ENCODE measurements around the gene DPY19L1. TPM values are rescaled to one million over a fixed set of nuclear protein-coding genes. Genes with fewer than 3 reads are reported as not detected.
"Not testable (repeated sequence)": the region's sequence is repeated elsewhere in the genome, so short reads cannot be mapped to it uniquely, and the experiment has no call there.

DPY19L1 gene
- polyA plus RNA-seq, 1 donor: 16.0 TPM

DNA sequence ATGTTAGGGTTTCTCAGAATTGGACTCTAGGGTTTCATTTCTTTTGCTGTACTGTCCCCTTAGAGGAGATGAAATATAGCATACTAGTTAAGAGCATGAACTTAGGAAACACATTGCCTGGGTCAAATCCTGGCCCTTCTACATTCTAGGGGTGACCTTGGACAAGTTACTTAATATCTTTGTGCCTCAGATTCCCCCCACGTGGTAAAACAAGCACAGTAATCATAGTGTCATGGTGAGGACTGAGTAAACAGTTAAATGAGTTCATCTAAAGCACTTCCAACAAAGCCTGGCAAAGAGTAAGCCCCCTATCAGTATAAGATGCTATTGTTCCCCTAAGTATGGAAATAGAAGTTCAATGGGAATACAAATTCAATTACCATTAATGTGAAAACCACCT is 5.1 kb downstream of the DPY19L1 start:
- no peak for DNase-seq

DNA sequence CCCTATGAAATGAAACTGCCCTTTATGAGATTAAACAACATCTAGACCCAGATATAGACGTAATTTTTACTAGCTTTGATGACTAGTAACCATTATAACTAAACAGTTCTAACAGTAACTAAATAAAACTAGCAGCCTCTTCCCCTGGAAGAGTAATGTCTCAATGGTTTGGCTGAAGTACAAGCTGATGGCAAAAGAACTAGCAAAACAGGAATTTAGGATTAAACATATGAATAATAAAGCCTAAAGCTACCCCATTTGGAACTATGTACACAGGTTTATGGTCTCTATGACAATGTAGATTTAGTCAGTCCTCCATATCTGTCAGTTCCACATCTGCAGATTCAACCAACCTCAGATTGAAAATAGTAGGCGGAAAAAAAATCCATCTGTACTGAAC is 6.4 kb downstream of the DPY19L1 start:
- no peak for DNase-seq

DNA sequence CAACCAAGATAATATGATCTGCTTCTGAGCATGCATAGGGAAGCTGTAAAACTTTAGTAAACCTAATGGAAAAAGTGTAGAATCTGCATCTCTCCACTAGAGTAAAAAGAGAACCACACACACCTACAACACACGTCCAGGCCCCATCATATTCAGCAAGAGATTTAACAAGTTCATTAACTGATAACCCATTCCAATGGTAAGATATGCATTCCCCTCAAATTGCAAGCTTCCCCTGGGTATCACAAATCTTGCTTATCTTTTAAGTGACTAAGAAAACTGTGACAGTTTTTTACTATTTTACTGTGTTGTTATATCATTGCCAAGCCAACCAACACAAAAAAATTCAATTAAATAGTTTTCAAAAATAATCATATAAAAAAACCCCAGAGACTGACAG is 8.0 kb downstream of the DPY19L1 start:
- no peak for DNase-seq

DNA sequence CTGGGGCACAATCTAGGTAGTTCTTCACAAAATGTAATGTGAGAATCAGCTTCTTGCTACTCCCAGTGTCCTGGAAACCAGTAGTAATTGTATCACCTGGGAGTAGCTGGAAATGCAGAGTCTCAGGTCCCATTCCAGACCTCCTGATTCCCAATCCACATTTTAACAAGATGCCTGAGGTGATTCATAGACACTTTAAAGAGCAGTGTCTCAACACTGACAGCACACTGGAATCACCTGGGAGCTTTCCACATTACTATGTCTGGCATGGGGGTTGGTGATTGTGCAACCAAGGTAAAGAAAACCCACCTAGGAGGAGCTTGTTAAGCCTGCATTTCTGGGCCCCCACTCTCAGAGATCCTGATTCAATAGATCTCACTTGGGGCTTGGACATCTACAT is 11.1 kb downstream of the DPY19L1 start:
- no peak for DNase-seq

DNA sequence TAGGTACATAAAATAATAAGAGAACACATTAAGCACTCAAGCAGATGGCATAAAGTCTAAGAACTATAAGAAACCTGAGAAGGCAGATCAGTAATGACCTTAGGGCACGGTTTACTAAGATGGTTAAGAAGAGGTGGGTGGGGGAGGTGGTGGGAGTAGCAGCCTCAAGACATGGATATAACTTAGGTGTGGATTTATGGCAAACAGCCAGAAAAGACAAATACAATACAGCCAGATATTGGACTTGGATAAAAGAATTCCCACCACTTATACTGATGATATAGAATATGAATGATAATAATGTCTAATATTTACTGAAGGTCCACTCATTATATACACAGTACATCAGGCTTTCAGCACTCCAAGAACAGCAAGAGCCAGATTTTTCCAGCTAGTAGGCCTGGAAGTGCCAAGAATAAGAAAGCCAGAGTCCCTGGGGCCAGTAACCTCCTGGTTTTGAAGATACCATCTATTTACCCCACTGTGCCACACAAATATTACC is 11.9 kb downstream of the DPY19L1 start:
- no peak for DNase-seq

DNA sequence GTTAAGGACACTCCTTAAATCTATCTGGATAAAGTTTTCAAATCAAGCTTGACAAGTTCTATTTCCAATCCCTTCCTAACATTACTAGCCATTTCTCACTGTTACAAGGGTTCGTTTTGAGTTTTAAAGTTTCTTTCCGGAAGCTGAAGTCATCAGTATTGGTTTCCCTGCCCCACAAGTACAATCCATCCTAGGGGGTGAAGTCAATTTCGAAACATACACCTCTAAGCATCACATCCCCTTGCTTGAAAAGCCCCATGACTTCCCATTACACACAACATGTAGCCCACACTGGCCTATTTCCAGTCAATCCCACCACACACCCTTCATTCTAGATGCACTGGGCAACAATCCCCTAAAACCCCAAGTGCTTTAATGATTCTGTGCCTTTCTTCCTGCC is 13.0 kb downstream of the DPY19L1 start:
- DNase-seq: no peak

DNA sequence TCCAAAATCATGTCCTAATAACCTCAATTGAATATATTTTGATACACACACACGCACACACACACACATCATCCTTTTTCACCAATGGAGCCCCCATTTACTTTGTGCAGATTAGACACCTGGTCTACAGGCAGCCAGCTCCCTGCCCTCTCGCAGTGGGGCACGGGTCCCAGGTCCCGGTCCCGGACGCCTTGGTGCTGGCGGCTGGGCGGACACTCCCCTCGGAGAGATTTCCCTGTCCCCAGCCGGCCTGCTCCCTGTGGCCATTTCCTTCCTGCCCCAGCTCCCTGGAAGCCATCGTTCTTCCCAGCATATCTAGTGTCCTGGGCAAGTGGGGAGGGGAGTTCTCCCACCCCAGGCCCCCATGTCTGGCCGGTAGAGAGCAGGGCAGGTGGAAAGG is 14.6 kb downstream of the DPY19L1 start:
- DNase-seq: no peak

DNA sequence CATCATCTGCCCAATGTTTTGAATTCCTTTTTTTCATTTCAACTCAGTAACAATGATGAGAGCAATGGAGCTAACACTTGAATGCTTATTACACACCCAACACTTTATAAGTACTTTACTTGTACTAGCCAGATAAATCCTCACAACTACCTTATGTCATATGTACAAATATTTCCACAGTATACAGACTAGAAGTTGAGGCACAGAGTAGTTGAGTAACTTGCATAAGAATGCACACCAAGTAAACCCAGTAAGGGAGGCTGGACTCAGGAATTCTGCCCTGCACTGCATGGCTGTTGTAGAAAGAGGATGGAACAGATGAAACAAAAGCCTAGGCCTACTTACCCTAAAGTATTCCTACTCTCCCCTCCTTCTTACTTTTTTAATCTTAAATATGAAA is 15.8 kb downstream of the DPY19L1 start:
- no peak for DNase-seq

DNA sequence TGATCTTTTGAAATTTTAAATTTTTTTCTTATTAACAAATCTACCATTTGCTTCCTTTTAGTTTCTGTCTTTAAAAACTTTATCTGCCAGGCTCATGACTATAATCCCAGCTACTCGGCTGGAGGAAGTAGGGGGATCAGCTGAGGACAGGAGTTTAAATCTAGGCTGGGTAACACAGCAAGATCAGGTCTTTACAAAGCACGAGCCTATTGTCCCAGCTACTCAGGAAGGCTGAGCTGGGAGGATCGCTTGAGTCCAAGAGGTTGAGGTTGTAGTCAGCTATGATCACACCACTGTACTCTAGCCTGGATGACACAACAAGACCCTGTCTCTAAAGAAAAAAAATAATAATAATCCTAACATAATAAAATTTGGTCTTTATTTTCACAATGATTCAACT is 17.5 kb downstream of the DPY19L1 start:
- no peak for DNase-seq

DNA sequence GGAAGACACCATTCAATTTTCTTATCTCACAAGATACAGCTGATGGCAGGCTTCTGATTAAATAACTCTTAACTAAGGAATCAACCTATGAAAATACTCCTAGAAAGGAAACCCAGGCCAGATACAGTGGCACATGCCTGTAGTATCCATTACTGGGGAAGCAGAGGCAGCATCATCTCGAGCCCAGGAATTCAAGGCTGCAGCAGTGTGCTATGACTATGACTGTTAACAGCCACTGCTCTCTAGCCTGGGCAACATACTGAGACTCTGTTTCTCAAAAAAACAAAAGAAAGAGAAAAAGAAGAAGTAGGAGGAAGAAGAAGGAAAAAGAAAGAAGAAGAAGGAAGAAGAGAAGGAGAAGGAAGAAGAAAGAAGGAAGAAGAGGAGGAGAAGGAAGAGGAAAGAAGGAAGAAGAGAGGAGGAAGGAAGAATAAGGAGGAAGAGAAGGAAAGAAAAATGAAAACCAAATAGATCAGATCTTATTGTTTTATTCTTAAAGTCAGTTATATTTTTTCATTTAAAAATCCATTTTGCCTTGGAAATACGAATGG is 18.0 kb downstream of the DPY19L1 start:
- DNase-seq: no peak

DNA sequence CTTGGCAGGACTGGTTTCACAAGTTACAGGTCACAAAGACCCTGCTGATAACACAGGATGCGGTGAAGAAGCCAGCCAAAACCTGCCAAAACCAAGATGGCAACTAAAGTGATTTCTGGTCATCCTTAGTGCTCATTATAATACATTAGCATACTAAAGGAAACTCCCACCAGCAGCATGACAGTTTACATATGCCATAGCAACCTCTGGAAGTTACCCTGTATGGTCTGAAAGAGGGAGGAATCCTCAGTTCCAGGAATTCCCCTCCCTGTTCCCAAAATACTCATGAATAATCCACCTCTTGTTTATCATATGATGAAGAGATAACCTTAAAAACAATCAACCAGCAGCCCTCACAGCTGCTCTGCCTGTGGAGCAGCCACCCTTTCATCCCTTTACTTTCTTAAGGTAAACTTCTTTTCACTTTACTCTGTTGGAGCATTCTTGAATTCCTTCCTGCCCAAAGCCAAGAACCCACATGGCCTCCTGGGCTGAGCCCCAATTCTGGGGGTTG is 21.9 kb downstream of the DPY19L1 start:
- no peak for DNase-seq

DNA sequence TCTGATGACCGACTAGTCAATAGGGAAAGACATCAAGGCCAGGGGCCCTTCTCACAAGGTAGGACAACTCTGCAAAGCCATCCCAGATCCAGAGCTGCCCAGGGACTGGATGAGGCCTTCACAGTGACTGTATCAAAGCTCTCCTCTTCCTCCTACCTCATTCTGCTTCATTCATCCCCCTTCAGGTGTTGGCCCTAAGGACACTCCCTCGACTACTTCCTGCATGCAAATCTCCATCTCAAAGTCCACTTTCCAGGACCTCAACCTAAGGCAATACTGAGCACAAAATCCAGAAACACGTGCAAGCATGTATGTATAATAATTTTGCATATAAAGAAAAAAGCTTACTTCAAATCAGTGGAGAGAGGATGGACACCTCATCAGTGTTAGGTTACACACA is 25.1 kb downstream of the DPY19L1 start:
- no peak for DNase-seq

DNA sequence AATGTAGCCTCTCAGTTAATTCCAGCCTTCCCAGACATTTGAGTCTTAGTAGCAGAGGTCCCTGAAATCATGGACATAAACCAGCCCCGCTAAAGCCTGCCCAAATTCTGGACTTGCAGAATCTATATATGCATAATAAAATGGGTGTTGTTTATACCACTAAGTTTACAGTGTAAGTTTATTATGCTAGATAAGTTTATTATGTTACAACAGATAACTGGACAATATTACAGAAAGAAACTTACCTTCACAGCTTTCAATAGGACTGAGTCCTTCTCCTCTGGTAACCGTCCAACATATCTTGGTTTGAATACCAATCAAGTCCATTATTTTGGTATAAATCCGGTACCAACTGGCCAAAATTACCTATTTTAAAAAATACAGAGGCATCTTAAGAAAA is 26.2 kb downstream of the DPY19L1 start:
- DNase-seq: no peak

DNA sequence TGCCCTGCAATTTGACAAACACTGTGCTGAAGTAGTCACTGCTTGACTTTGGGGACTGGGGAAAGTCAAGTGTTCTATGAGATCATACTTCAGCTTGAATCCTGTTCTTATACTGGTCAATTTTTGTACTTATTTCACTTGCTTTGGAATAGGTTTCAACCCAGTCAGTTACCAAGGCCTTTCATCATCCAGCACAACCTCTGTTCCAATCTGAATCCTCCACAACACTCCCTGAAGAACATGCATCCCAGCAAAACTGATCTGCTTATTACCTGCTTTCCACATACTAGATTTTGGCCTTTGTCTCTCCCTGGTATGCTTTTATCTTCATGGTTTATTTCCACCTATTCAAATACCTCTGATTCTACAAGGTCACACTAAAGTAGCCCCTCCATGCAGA is 29.5 kb downstream of the DPY19L1 start:
- DNase-seq: no peak

DNA sequence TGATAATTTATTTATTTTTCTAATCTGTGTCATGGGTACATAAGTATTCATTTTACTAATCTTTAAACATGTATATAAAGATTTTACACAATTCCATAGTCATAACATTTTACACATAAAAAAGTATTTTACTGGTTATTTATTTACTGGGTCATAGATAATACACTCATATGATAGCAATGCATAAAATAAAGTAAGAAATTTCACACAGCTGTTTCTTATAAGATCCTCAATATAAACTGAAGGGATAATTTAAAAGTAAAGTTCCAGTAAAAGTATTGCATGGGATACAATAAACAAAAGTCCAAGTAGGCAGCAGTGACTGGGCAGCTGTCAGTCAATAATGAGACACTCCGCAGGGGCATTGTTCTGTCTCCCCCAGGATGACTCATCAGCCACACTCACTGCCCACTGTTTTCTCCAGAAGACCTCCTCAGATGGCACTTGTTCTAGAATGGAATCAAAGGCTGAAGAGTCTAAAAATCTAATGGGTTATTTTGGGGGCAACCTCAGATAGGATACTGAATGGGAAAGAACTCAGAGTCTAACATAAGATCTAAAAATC is 32.7 kb downstream of the DPY19L1 start:
- DNase-seq: no peak

DNA sequence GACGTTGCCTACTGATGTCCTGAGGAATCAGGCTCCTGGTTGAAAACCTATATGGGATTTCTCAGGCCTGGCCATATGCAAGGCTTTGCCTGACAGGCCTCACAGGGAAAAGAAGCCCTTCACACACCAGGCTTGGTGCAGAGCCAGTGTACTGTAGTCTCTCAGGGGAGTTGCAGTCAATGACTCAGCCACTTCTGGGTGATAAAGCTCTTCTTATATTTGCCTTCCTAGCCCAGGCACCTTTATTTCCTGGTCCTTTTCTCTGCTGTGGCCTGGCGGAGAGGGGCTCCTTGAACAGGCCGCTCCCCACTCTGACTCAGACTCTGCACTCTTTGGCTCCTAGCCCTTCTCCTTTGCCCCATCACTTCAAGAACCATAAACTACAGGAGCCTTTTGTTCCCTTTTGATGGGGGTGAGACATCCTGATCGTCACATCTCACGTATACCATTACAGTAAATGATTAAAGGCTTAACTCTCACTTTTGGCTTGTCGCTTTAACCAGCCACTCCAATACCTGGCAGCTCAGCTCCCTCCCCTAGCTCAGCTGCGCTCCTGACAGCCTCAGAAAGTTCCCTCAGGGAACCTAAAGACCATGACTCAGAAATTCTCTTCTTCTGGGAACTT is 33.5 kb downstream of the DPY19L1 start:
- no peak for DNase-seq

DNA sequence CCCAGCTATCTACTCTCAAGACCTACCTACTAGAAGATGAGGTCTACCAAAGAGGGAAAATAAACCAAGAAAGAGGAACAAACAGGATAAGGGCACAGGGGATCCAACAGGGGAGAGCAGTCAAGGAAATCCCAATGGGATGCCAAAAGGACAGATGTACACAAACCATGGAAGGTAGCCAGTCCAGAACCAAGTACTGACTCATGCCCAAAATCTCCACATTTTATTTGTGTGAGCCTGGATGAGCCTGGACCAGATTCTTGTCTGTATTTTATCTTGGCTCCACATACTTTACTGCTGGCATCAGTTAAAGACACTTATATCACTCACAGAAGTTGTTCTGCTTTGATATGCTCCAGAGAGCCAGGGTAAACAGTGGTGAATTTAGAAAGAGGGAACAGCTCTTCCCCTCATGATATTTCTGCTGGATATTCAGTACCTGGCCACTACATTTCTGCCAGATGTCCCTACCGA is 34.1 kb downstream of the DPY19L1 start:
- DNase-seq: not testable (repeated sequence)

DNA sequence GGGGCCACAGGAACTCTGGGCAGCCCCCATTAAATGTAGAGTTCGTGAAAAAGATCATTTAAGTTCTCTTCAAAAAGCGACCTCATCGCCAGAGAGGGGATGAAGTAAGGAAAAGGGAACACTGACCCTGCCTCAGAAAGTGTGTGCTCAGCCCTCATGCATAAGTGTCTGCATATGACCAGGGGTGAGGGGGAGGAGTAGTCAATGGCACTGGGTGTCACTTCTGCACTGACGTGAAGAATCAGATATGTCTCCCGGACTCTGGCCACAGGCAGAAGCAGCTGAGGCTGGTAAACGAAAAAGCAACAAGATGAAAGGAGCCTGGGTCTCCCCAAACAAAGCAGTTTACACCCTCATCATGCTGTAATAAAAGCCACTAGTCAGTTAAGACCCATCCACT is 39.0 kb downstream of the DPY19L1 start:
- not testable (repeated sequence) for DNase-seq

DNA sequence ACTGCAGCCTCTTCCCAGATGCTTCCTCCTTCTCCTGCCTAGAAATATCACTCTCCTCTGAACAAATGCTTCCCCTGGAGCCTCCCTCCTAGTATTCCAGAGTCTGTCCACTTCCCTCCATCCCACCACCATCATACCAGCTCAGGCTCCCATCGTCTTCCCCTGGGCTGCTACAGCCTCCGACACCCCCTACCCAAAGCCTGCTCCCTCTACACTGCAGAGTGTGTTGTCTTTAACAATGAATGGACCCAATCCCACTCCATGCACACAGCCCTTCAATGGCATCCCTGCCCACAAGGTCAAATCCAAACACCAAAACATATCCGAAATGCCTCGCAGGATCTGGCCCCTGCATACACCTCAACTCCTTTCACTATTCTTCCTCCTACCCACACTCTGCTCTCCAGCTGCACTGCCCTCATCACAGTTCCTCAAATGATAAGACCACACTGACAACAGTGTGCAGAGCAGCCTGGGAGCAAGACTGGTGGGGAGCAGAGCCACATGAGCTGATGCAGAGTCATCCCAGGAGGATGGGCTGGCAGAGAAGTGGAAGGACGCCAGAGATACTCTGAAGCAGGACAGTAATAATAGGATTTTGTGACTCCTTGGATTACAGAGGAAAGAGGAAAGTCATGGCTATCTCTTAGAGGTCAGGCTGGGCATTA is 40.7 kb downstream of the DPY19L1 start:
- DNase-seq: not testable (repeated sequence)

DNA sequence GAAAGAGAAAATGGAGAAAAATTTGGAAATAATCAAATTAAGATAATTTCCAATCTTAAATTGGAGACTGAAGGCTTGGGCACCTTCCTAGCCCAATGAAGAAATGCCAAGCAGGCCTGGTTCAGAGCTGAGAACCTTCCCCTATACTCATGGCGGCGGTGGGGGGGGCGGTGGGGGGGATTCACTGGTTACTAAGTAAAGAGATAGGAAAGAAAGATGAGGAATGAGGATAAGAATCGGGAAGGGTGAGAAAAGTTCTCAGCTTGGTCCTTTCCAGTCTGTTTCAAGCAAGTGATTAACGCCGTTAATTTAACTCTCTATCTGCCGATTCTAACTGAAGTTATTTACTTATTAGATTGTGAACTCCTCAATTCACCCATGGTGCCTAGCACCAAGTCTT is 41.5 kb downstream of the DPY19L1 start:
- DNase-seq: no peak

DNA sequence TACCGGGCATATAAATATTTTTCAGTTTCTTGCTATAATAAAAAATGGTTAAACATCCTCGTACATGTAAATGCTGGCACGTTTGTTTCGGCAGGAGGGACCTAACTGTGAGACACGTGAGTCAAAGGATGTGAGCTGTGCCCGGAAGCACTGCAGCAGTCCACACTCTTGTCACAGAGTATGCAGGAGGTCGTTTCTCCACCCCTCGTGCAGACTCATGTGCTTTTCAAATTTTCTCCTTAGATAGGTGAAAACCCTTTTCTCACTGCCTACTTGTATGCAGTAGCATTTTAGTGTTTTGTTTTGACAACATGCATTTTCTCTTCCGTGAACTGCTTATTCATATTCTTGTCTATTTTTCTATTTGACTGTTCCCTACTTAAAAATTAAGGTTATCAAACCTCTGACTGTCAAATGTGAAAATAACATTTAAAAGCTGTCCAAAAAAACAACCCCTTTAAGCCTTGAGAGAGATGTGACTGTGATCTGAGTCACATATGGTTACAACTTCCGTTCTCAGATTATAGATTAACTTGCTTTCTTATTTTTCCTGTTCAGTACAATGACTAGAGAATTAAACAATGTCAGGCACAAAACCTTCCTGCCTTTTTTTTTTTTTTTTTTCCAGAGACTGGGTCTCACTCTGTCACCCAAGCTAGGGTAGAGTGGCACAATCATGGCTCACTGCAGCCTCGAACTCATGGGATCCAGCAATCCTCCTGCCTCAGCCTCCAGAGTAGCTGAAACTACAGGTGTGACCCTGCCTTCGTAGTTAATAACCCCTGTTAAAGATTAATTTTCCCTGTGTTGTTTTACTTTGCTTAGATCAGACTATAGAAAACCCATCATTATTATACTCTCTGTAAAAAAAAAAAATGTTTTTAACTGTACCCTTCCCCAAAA is 45.1 kb downstream of the DPY19L1 start:
- DNase-seq: no peak

DNA sequence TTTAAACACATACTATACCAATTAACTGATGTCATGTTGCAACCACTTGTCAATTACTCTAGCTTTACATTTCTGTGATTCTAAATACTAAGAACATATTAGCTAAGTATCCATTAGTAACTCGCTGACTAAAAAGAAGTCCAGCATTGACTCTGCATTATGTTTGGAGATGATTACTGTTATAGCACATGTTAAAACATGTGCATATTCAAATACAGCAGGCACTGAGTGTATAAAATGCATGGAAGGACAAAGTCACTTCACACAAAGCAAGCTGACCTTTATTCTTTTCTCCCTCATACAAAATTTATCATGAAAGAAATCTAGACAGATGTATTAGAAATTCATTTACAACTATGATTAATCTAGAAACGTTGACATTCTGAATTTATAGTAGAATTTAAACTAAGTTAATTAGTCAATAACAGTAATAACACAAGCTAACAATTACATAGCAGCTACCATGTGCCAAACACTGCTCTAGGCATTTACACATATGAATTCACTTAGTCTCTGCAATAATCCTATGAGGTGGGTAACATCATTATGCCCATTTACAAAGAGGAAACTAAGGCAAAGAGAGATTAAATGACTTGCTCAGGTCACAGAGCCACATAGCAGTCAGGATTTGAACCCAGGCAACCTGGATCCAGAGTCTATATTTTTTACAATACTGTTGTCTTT is 48.7 kb downstream of the DPY19L1 start:
- not testable (repeated sequence) for DNase-seq
